ENCODE measurements around the gene SUN5. TPM values are rescaled to one million over a fixed set of nuclear protein-coding genes. Genes with fewer than 3 reads are reported as not detected.

SUN5 gene
- total and polyA plus RNA-seq, 2 of the 8 experiments (the other 6 are each of a cell fraction or from before 2014, with no cell fraction given), result not detected

DNA sequence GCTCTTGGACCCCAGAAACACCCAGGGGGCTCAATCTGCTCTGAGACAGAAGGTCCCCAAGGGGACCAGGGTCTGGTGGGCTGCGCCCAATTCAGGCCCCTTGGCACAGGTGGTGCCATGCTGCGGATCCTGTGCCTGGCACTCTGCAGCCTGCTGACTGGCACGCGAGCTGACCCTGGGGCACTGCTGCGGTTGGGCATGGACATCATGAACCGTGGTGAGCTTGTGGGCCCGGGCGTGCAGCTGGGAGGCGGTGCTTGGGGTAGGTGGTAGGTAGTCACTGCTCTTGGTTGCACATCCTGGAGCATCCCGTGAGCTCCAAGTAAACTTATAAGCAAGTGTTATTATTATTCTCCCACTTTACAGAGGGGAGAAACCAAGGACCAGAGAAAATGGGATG lies 27.3 kb upstream of the SUN5 start, which contains the start of gene BPIFB6:
BPIFB6 (plus strand) TSS at position 118 of the 400 bp plus-strand sequence; CDS start at position 118, 0 bp downstream.
- no peak within 1 kb of the TSS for H3K56ac ChIP-seq (replicated peaks; ENCODE audit: insufficient read length, low read depth, low read length)

More for the DNA sequence above, 27.3 kb upstream of the SUN5 start, which contains the start of gene BPIFB6:
- H3K23me2 ChIP-seq (ENCODE audit: low read depth, low read length), result no peaks in the 10 kb centered on the region
- no peak within 1 kb of the TSS for H4K91ac ChIP-seq (replicated peaks; ENCODE audit: insufficient read length, low read length)
- H2BK12ac ChIP-seq (ENCODE audit: low read depth, low read length), result no peak within 1 kb of the TSS
- H4K8ac ChIP-seq (ENCODE audit: extremely low read depth, insufficient read depth, low read length), result no peak within 1 kb of the TSS; the same call in 1 of the 2 replicates
- H3K79me2 ChIP-seq (ENCODE audit: control insufficient read depth in 1 of 2, insufficient read depth in 2 of 2, low read length in 2 of 2), result no peaks in the 10 kb centered on the region
- H3K4me1 ChIP-seq (replicated peaks in 1 of 4; ENCODE audit: control insufficient read depth in 3 of 4, insufficient read depth in 4 of 4, low read length in 3 of 4), result no peaks in the 10 kb centered on the region
- no peak within 1 kb of the TSS for H3K23ac ChIP-seq (ENCODE audit: insufficient read length)
- H4K5ac ChIP-seq (ENCODE audit: insufficient read length, low read depth, low read length), result no peak within 1 kb of the TSS
- no peak within 1 kb of the TSS for H3K9ac ChIP-seq (replicated peaks in 1 of 4; ENCODE audit: extremely low read depth in 1 of 4, low read depth in 3 of 4, low read length in 3 of 4)
- no peak within 1 kb of the TSS for H3K4ac ChIP-seq (replicated peaks; ENCODE audit: insufficient read length, low read depth, low read length)
- no peak within 1 kb of the TSS for H2AK5ac ChIP-seq (ENCODE audit: low read depth, low read length)
- no peak within 1 kb of the TSS for H2BK5ac ChIP-seq (ENCODE audit: low read depth, low read length)
- H3K27me3 ChIP-seq (replicated peaks in 1 of 4; ENCODE audit: control insufficient read depth in 3 of 4, extremely low read depth in 1 of 4, insufficient read depth in 3 of 4, low read length in 3 of 4), result no peaks in the 10 kb centered on the region
- no peaks in the 10 kb centered on the region for H3K9me3 ChIP-seq (ENCODE audit: insufficient read depth in 2 of 2, low read depth in 1 of 2, low read length in 1 of 2)
- no peak within 1 kb of the TSS for H2BK15ac ChIP-seq (ENCODE audit: low read length)
- no peak within 1 kb of the TSS for H3K4me3 ChIP-seq (ENCODE audit: extremely low read depth in 1 of 4, insufficient read depth in 2 of 4, low read depth in 3 of 4, low read length in 4 of 4)
- DNase-seq (ENCODE audit: low read depth in 1 of 2, low spot score in 2 of 2), result no peak
- H2AFZ ChIP-seq (ENCODE audit: low read length), result no peak within 1 kb of the TSS
- no peak for FAIRE-seq
- H3K18ac ChIP-seq (ENCODE audit: extremely low read depth, low read length), result no peak within 1 kb of the TSS
- WGBS, 2 experiments (ENCODE audit: extremely low coverage in 1 of 2, insufficient coverage in 1 of 2, insufficient read length in 1 of 2, insufficient replicate concordance in 2 of 2, low coverage in 1 of 2, low lambda C conversion rate in 2 of 2, missing lambda C conversion rate in 1 of 2), result 90% methylated on average over 10 of the region's 10 CpGs; no CpG with 5 or more reads in 1 of the 2 experiments
- no peak for TF ChIP-seq HDAC6 (IDR thresholded peaks at IDR 0.05; ENCODE audit: low read depth, low read length)
- no peak for TF ChIP-seq CBX8 (IDR thresholded peaks at IDR 0.05; ENCODE audit: borderline replicate concordance, low read depth, low read length)
- no peak for TF ChIP-seq SP1 (IDR thresholded peaks at IDR 0.05; ENCODE audit: low read depth, low read length)
- no peak for TF ChIP-seq YY1 (IDR thresholded peaks at IDR 0.05; ENCODE audit: low read depth, low read length)
- no peak for TF ChIP-seq ZNF274 (IDR thresholded peaks at IDR 0.05; ENCODE audit: borderline replicate concordance, extremely low read depth, low read length)
- TF ChIP-seq EGR1 (IDR thresholded peaks at IDR 0.05; ENCODE audit: borderline replicate concordance, low read depth, low read length), result no peak
- TF ChIP-seq TBP (IDR thresholded peaks at IDR 0.05; ENCODE audit: low read depth, low read length), result no peak
- TF ChIP-seq SP4 (IDR thresholded peaks at IDR 0.05; ENCODE audit: low read length), result no peak
- ChIA-PET CTCF (ENCODE audit: partially characterized antibody) (interaction anchor here (1.5 to 1.7 kb wide), 2 partner anchors 35 to 38 kb away, joined by 3 read pairs; no protein-coding TSS in a partner anchor), POLR2A (ENCODE audit: partially characterized antibody) (no interaction called here)
- H4K20me1 ChIP-seq (replicated peaks in 1 of 2; ENCODE audit: control insufficient read depth in 1 of 2, insufficient read depth in 2 of 2, low read length in 2 of 2), result peaks cover 0 to 2% of the 10 kb centered on the region in 2 experiments
- H2BK20ac ChIP-seq (ENCODE audit: low read length), result no peak within 1 kb of the TSS
- no peaks in the 10 kb centered on the region for H3K36me3 ChIP-seq (ENCODE audit: control insufficient read depth in 2 of 4, insufficient read depth in 4 of 4, low read length in 3 of 4)
- H3K4me2 ChIP-seq (ENCODE audit: insufficient read depth in 1 of 2, low read depth in 2 of 2, low read length in 2 of 2), result no peak within 1 kb of the TSS
- H3K79me1 ChIP-seq (ENCODE audit: low read depth, low read length), result no peaks in the 10 kb centered on the region
- no peak within 1 kb of the TSS for H2BK120ac ChIP-seq (replicated peaks; ENCODE audit: low read depth, low read length)
- H3K27ac ChIP-seq (ENCODE audit: low read depth, low read length), result no peak within 1 kb of the TSS
- no peak within 1 kb of the TSS for H3K14ac ChIP-seq (ENCODE audit: insufficient read length)
